ENCODE measurements around the gene MIPOL1. TPM values are rescaled to one million over a fixed set of nuclear protein-coding genes. Genes with fewer than 3 reads are reported as not detected.
A peak's percentile ranks its signal among the peaks of the same experiment; 100 is the strongest.
"Not testable (repeated sequence)": the region's sequence is repeated elsewhere in the genome, so short reads cannot be mapped to it uniquely, and the experiment has no call there.

MIPOL1 gene
- not detected in 2 replicates for total RNA-seq

- H3K27me3 Mint-ChIP-seq = peaks cover 18% of the 10 kb centered on the region
- H3K4me1 Mint-ChIP-seq = peaks cover 9% of the 10 kb centered on the region
- intact Hi-C loops (cut with micrococcal nuclease) = no loop called here
- CTCF ChIA-PET = no interaction called here
- ATAC-seq (ENCODE audit: low read depth) (no peak), DNase-seq (no peak)
- no peaks in the 10 kb centered on the region for H3K9me3 Mint-ChIP-seq
- no peaks in the 10 kb centered on the region for H3K36me3 Mint-ChIP-seq (ENCODE audit: low read depth)
- peak within 1 kb of the TSS; percentile 70 for H3K4me3 Mint-ChIP-seq
- POLR2A ChIA-PET = no interaction called here
- TF ChIP-seq CTCF (IDR thresholded peaks at IDR 0.05) = no peak
- no peak within 1 kb of the TSS for H3K27ac Mint-ChIP-seq
Observed at GRCh38 chr14:37197421-37198272, at the start of gene MIPOL1. TSS of gene MIPOL1 (plus strand) at chr14:37197937. CDS start at chr14:37247889, 49,952 bp downstream.

- H3K27ac Mint-ChIP-seq = no peak overlapping the region
Observed at GRCh38 chr14:37150414-37150813, 47.3 kb upstream of the MIPOL1 start.

GRCh38 chr14:37153005-37153404 lies 44.7 kb upstream of the MIPOL1 start:
- intact Hi-C loops (cut with micrococcal nuclease) = no loop called here
- POLR2A ChIA-PET = no interaction called here
- CTCF ChIA-PET = no interaction called here
- no peak for TF ChIP-seq CTCF (IDR thresholded peaks at IDR 0.05)
- no peak for ATAC-seq (ENCODE audit: low read depth)
- no peaks in the 10 kb centered on the region for H3K27me3 Mint-ChIP-seq
- H3K4me1 Mint-ChIP-seq = no peaks in the 10 kb centered on the region
- H3K36me3 Mint-ChIP-seq (ENCODE audit: low read depth) = no peaks in the 10 kb centered on the region
- no peak for DNase-seq
- peaks cover 5% of the 10 kb centered on the region for H3K9me3 Mint-ChIP-seq
- no peak overlapping the region for H3K4me3 Mint-ChIP-seq
- H3K27ac Mint-ChIP-seq = no peak overlapping the region

More at GRCh38 chr14:37150414-37150813, 47.3 kb upstream of the MIPOL1 start:
- ATAC-seq (ENCODE audit: low read depth) (no peak), DNase-seq (no peak)
- ChIA-PET POLR2A (no interaction called here), CTCF (interaction anchor here (0.9 to 1.4 kb wide), 2 partner anchors 9 to 12 kb away, joined by 3 read pairs; no protein-coding TSS in a partner anchor)
- H3K4me1 Mint-ChIP-seq = no peaks in the 10 kb centered on the region
- H3K27me3 Mint-ChIP-seq = no peaks in the 10 kb centered on the region
- intact Hi-C loops (cut with micrococcal nuclease) = no loop called here
- no peak overlapping the region for H3K4me3 Mint-ChIP-seq
- TF ChIP-seq CTCF (IDR thresholded peaks at IDR 0.05) = no peak
- no peaks in the 10 kb centered on the region for H3K36me3 Mint-ChIP-seq (ENCODE audit: low read depth)
- H3K9me3 Mint-ChIP-seq = peaks cover 5% of the 10 kb centered on the region

GRCh38 chr14:37153483-37153882 lies 44.3 kb upstream of the MIPOL1 start:
- ChIA-PET POLR2A (no interaction called here), CTCF (no interaction called here)
- Mint-ChIP-seq H3K4me3 (no peak overlapping the region), H3K36me3 (ENCODE audit: low read depth) (no peaks in the 10 kb centered on the region), H3K9me3 (peaks cover 5% of the 10 kb centered on the region), H3K27ac (no peak overlapping the region), H3K27me3 (no peaks in the 10 kb centered on the region), H3K4me1 (no peaks in the 10 kb centered on the region)
- intact Hi-C loops (cut with micrococcal nuclease) = no loop called here
- DNase-seq (no peak), ATAC-seq (ENCODE audit: low read depth) (no peak)
- TF ChIP-seq CTCF (IDR thresholded peaks at IDR 0.05) = no peak

- H3K27ac Mint-ChIP-seq = no peak overlapping the region
- ChIA-PET POLR2A (no interaction called here), CTCF (no interaction called here)
- intact Hi-C loops (cut with micrococcal nuclease) = no loop called here
- no peaks in the 10 kb centered on the region for H3K27me3 Mint-ChIP-seq
- no peak for DNase-seq
- ATAC-seq (ENCODE audit: low read depth) = no peak
- no peak for TF ChIP-seq CTCF (IDR thresholded peaks at IDR 0.05)
- peaks cover 11% of the 10 kb centered on the region for H3K9me3 Mint-ChIP-seq
- H3K36me3 Mint-ChIP-seq (ENCODE audit: low read depth) = no peaks in the 10 kb centered on the region
- no peak overlapping the region for H3K4me3 Mint-ChIP-seq
- no peaks in the 10 kb centered on the region for H3K4me1 Mint-ChIP-seq
Observed at GRCh38 chr14:37157987-37158386, 39.8 kb upstream of the MIPOL1 start.

GRCh38 chr14:37162307-37162706 lies 35.4 kb upstream of the MIPOL1 start:
- POLR2A ChIA-PET; H3K4me3 Mint-ChIP-seq; ATAC-seq (ENCODE audit: low read depth); DNase-seq; CTCF ChIA-PET; H3K4me1 Mint-ChIP-seq; H3K9me3 Mint-ChIP-seq; H3K36me3 Mint-ChIP-seq (ENCODE audit: low read depth); H3K27me3 Mint-ChIP-seq; intact Hi-C loops (cut with micrococcal nuclease); H3K27ac Mint-ChIP-seq: not testable (repeated sequence)
